Right kidney (tissue), 1 donor: ENCODE results near the gene BCL11A.

Experiments used
- DNase-seq: peaks from one replicate; pipeline ENCODE4 v3.0.0-alpha.2; 2016

Gene BCL11A

DNA sequence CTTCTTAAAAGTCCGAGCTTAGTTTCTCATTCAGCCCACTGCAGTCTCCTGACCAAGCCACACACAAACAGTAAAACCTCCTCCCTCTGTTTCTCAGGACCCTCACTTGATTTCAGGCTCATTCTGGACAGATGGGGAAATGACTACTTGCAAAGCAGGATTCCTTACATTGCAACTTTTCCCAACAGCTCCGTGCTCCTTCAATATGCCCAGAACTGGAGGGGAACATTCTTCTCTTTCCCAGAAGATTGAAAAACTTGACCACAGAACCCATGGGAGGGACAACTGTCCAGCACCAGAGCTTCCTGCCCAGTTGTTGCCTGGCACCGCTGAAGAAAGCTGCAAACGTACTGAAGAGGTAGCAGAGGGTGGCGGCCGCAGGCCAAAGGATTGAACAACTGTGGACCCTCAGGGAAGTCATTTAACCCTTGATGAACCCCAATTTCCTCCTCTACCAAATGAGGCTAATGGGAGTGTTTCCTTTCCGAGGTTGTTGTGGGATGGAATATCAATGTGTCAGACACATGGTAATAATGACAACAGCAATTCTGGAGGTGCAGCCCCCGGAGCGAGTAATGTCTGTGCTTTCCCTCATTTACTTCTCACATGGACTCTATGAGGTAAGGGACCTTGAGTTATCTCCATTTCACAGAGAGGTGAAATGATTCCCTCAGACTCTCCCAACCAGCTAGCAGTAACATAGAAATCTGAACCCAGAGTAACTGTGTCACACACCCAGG, 25.0 kb downstream of the BCL11A start:
- DNase-seq: no peak

DNA sequence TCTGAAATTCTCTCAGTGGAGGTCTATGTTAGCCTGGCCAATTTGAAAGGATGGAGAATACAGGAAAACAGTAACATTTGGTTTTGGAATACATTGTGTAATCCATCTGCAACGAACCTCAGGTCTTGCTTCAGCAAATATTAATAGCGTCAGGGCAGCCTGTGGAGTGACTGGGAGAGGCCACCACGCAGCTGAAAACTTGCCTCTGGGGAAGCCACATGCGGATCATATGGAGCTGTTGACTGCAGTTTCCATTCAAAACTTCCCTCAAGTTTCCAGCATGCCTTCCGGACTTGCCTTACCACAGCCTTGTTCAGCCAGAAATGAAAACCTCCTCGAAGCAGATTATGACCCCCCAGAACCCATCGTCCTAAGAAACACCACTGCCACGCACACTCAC, 25.7 kb downstream of the BCL11A start:
- no peak for DNase-seq

DNA sequence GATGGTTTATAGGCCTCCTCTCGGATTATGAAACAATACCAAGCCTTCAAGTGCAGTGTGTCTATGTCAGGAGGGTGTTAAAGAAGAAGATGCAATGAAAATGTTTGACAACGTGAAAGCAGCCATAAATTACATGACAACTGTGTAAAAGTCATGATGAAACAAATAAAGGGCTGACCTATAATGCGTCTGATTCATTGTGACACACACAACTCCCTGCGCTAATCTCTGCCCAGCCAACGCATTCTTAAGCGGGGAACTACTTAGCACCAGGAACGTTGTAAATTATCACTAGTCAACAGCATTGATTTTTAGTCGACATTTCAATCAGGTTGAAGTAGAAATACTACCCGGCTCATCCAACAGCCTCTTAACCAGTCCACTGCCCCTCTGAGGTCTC, 26.8 kb downstream of the BCL11A start:
- no peak for DNase-seq

DNA sequence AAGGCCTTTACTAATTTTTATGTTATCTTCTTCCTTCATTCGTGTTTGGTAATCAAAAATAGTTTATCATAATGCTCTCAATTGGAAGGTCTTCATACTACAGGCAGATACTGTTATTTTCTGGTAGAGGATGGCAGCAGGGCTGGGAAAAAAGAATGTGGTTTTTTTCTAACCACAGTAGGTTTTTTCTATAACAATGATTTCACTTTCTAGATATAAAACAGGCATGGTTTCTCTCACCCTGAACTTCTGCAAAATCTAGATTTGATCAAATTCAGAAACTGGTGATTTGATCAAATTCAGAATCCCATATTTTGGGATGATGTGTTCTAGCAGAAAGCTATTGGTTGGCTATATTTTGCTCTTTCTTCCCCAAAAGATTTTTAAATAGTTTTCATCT, 27.6 kb downstream of the BCL11A start:
- DNase-seq: no peak

DNA sequence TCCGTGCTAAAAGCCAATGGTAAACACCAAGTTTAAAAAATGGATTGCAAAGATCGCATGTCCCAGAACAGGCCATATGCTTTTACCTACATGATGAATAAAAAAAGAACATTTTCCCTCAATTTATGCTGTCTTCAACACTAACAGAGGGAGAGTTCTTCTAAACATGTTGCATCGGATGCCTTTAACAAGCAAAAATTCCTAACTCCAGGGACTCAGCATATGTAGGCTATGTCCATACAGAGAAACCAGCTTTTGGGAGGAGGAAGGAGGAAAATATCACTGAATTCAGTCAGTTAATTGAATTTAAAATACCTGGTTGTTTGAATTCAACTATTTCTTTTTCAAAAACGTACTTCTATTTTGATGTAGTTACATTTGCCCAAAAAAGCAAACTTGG, 28.6 kb downstream of the BCL11A start:
- no peak for DNase-seq

DNA sequence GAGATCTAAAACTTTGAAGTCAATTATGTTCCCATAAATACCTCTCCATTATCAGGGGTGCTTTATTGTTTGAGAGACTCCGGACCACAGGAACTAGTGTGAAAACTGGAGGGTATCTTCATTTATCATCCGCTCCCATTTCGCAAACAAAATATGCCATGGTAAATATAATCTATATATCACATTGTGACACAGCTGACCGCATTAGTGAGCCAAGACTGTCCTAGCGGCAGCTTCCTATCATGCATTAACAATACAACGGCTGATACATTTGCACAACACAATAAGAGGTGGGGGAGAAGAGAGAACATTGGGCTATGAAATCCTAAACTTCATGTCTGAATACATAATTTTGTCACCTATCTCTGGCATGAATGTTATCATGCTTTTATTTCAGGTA, 29.5 kb downstream of the BCL11A start:
- no peak for DNase-seq

DNA sequence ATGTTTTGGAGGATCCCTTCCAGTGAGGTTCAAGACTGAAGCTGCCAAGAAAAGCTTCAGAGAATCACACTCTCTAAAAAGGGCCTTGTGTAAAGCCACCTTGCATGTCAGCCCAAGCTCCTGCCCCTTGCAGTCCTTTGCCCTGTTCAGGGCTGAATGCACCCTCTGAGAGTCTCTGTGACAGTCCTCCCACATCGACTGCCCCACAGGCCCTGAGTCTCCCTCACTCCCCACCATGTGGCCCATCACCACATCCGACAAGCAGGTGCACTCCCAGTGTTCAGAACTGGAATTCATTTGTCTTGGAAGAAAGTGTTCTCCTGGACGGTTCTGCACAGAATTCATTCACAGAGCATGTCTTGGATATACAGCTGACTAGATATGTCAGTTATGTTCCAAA, 31.0 kb downstream of the BCL11A start:
- DNase-seq: no peak

DNA sequence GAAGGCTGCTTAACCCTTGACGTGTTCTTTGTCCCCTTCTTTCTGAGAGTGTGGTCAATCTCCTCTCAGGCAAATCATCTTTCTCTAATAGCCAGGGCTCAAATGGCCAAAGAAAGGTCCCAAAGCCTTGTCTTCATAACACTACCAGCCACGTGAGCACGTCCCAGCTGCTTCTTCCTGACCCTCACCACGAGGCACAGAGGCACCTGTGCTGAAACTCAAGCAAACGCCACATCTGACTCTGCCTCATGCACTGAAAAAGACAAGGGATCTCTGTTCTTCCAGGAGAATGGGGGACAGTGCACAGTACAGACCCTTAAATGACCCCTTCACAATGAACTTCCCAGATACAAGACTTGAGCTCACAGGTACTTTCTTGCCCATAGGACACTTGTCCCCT, 31.8 kb downstream of the BCL11A start:
- DNase-seq: no peak

DNA sequence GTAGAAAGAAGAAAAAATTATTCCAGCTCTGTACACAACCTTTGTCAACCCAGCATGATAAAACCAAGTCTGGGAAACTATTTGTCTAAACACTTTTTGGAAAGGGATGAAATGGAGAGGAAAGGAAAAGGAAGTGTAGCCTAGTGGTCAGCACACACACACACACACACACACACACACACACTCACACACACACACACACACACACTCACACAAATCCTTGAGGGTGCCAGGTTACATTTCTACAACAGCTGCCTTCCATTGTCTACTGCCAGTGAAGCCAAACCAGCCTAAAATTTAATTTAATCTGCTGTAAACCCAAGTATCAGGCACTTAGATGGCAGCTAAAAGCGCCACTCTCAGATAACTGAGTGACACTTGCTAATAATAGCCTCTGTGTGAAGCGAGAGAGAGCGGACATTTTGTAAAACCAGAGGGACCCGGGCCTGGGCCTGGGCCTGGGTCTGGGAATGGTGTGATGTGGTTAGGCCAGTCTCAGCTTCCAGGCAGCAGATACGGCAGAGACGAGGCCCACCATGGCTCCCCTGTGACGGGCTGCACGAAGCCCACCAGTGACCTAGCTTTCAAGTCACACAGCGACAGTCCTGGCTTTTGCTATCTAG, 32.4 kb downstream of the BCL11A start:
- DNase-seq: no peak

DNA sequence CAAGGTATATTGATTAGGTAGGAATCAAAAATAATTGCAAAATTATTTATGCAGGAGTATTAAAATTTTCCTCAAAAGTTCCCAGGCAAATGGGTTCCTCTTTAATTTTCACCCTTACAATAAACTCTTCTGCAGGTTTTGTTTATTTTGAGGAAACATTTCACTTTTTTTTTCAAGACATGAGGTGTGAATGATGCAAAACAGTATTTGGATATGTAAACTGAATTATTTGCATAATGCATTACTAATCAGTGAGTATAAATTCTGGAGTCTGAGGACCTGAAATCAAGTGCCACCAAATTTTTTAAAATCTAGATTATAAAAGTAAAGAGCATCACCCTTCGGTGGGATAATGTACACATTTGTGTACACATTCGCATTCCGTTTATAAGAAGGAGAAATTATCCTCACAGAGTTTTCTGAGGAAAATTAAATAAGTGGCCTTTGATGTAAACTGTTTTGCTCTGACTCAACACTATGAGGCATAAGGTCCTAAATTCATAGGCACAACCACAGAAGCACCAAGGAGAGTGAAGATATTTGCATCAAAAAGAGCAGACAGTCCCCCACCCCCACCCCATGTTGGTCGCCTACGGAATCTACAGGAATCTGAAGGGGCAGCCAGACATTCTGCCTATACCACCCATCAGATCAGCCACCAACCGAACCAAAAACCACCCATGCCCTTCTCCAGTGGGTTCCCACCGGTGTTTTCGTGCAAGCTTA, 33.1 kb downstream of the BCL11A start:
- no peak for DNase-seq

DNA sequence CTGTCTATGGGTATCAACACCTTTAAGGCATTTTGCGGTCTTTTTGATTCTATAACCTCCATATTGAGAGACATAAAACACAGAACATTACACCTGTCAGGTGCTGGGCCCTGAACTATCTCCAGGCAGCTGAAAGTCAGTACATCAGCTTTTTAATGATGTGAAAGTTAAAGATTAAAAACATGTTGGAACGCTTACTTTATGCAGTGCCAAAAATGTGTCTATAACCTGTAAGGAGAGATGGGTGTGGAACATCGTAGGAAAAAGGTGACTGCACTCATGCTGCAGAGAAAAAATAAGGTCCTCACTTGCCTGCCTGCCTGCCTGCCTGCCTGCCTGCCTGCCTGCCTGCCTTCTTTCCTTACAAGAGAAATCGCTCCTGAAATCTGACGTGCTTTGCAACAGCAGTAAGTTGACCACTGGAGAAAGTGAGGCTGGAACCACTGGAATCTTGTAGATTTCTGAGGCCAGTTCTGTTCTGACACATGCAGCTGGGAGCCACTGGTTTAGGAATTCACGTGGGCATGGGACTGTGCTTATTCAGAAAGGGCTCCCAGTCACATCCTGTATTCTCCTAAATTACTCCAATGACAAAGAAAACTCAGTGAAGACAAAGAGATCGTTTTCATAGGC, 34.1 kb downstream of the BCL11A start:
- DNase-seq: no peak

DNA sequence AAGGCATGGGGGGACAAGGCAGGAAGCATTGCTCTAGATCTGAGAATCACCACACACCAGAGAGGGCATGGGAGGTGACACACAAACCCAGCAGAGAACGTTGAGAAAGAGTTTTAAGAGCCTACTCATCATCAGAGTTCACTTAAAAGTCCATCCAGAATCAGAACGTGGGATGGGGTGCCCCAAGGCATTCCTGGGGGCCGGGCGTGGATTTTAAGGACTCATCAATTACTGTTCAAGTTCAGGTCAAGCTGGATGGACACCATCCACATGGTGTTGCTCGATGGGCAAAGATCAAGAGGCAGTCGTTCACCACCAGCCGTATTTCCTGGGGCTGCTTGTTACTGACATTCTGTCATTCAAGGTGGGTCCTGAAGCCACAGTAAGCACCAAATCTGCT, 34.9 kb downstream of the BCL11A start:
- DNase-seq: no peak

DNA sequence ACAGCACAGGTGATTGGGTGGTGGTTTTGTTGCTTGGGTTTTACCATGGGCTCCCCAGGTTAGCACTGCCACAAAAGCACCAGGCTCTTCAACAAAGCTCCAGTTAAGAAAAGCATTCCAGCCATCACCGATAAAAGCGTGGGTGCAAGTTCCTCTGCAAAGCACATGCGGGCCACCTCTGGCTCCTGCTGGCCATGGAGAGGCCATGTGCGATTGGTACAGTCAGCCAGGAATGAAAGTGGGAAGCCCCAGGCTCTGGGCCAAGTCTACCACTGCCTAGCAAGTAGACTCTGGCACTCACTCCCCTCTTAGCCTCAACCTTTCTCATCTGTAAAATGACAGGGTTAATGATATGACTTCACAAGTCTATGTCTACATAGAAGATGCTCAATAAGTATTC, 36.0 kb downstream of the BCL11A start:
- no peak for DNase-seq

DNA sequence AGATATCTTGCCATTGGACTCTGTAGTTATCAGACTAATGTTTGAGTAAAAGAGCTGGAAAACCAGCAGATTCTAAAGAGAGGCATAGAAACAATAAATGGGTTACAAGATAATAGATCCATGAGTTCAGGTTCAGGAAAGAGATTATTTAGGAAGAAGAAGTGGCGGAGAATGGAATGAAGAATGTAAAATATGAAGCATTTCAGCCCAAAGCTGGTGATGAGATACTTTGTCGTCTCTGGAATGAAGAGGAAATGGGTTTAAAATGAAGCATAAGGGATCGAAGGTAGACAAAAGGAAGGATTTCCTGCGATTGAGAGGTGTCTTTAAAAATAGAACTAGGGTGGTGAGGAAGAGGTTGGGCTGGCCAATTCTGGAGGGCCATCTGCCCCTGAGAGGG, 36.6 kb downstream of the BCL11A start:
- no peak for DNase-seq

DNA sequence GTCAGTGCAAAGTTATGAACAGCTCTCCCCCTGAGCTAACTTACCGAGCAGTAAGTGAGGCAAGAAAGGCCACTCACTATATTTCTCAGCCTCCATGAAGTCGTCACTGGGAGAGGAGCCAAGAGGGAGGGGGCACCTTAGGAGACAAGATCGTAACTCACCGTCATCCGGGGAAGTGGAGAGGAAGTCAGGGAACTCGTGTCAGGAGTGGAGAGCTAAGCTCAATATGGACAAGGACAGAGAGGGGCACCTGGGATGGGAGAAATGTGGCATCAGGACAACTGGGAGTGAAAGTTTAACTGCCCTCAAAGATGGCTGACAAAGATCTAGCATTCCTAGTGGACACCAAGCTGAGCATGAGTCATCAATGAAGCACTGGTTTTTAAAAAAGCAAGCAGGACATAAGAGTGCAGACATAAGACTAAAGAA, 37.1 kb downstream of the BCL11A start:
- no peak for DNase-seq

DNA sequence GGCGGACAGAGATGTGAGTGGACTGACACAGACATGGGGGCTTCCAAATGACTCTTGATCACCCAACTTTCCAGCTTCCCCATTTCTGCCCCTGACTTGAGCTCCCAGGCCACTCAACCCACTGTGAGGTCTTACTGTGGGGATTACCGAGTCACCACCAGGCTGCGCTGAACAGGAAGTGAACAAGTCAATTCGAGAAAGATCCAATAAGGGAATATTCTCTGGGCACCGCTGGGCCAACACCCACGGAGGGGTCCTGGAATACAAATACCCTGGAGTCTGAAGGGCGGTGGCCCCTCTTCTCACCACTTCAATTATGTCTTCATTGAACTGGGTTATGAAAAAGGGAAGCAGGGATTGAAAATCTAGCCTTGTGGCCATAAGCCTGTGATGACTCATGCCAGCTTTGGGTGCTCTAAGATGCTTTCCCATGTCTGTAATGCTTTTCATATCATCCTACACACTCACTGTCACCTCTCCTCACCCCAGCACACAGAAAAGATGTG, 37.7 kb downstream of the BCL11A start:
- no peak for DNase-seq

DNA sequence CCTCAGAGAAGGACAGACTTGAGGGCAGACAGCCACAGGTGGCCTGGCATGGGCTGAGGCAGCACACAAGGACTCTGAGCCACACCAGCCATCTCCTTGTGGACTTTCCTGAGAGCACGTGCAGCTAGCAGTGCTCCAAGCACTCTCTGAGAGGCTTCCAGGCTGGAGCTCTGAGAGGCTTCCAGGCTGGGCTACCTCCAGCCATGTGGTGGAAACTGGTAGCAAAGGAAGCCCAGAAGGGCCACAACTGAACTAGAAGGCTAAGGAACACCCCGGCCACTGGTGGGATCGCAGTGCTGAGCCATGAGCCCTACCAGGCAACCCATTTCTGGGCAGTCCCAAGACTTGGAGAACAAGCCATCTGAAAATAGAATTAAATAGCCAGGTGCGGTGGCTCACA, 39.5 kb downstream of the BCL11A start:
- no peak for DNase-seq

DNA sequence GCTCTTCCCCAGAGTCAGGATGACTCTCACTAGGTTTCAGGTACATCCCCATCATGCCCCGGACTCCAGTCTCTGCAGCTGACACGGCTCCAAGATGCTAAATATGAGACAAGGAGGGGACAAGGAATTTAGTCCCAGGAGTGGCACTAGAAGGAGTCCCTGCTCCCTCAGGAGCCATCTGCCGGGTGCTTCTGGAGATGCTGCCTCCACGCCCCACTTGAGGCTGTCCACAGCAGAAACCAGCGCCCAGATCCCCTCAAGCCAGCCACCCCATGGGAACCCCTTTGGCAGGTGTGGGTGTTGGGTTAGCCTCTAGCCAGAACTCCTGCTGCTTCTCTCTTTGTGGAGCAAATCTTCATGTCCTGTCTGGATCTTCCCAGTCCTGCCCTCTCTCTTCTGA, 40.3 kb downstream of the BCL11A start:
- no peak for DNase-seq

DNA sequence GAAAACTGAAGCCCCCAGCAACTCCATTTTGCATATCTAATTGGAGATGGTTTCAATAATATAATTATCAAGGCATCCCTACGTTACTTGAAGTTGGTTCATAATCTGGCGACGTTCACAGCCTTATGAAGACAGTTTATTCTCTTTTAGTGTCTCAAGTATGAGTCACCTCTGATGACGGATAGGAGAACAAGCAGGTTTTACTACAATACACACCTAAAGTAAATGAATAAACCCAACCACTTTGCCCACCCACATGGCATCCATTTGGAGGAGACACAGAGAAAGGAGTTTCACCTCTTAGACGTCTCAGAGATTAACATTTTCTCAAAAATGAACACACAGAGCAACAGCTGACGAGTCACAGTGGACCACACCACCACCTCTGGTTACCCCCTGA, 40.8 kb downstream of the BCL11A start:
- no peak for DNase-seq

DNA sequence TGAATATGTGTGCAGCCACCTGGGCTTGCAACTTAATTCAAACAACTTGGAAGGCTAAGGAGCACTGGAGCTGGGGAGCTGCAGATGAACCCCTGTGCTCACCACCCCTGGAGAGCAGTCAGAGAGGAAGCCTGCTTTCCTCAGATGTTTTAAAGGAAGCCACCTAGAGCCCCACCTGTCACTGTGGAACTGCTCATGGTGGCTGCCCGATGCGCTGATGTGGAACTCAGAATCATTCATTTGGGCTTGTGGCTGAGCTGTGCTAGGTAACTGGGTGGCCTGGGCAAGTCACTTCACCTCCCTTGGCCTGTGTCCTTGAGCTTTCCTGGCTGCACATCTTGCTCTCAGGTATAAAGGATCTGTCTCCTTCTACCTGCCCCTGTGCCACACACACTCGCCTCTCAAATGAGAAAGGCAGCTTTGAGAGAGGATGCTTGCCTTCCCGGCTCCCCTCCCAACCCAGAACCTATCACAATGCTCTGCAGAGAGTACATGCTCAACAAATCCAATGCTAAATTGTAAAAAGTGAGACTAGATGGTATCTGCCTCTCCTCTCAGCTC, 41.3 kb downstream of the BCL11A start:
- no peak for DNase-seq

DNA sequence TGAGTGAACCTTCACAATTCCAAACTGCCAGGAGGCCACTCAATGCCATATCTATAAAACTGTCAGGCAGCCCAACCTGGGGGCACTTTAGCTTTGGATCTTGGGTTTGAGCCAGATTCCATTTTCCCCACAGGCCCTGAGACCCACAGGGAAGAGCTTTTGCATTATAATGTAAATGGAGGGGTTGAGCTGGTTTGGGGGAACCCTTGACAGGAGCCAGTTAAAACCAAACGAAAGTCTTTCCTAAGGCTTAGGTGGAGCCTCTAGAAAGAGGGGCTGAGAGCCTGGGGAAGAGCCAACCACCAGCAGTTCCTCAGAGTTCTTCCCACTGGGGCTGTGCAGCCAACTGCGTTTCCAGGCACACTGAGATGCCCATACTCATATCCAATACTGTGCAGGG, 42.7 kb downstream of the BCL11A start:
- no peak for DNase-seq

DNA sequence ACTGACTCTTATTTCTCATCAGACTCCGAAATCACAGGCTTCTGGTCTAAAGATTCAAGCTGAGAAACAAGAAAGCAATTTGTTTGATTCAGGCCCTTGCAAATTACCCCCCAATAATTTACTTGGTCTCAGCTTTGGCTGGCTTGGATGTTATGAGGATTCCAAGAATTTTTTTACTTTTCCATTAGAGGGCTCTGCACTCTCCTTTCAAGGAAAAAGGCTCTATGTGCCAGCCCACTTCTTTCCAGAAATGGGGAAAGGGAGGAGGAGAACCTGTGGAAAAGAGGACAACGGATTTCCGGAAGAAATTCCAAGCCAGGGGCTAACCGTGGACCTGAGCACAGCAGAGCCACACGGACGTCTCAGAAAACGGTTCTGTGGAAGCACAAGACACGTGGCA, 44.4 kb downstream of the BCL11A start:
- DNase-seq: no peak
